ENCODE results near the gene ELF2.

DNA sequence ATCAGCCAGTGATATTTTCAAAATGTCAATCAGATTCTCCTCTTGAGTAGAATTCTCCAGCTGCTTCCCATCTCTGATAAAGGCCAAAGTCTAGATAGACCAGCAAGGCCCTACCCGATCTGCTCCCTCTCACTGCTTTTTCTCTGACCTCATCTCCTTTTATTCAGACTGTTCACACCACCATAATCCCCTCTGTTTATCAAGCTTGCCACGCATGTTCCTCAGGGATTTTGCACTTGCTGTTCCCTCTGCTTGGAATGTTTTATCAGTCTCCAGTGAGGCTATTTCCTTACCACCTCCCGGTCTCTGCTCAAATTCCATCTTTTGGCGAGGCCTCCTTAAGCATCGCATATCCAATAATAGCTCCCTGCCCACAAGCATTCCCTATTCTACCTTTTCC lies 141.4 kb downstream of the ELF2 start:
- no peak for TF ChIP-seq CTCF (conservative IDR thresholded peaks at IDR 0.05; ENCODE audit: low read length)
- no peak for TF ChIP-seq EZH2phosphoT487 (IDR thresholded peaks at IDR 0.05; ENCODE audit: borderline replicate concordance)
